HG02981 (cell line): Measurements from ENCODE around the gene DAO.
"Not testable (repeated sequence)": the region's sequence is repeated elsewhere in the genome, so short reads cannot be mapped to it uniquely, and the experiment has no call there.

Experiments
- ATAC-seq: cut with Tn5 transposase; IDR thresholded peaks from one replicate; pipeline ENCODE4 v1.9.1; 2021; ENCODE audit warnings: mild to moderate bottlenecking, moderate library complexity; ENCODE audit not compliant: unreplicated experiment

DAO gene

GRCh38 chr12:108879615-108880254 is at the start of gene DAO:
DAO (plus strand) TSS chr12:108880092; CDS start chr12:108885007, 4,915 bp downstream.
- no peak for ATAC-seq

GRCh38 chr12:108831309-108831991 is 48.4 kb upstream of the DAO start:
- peak; percentile 70 for ATAC-seq

DNA sequence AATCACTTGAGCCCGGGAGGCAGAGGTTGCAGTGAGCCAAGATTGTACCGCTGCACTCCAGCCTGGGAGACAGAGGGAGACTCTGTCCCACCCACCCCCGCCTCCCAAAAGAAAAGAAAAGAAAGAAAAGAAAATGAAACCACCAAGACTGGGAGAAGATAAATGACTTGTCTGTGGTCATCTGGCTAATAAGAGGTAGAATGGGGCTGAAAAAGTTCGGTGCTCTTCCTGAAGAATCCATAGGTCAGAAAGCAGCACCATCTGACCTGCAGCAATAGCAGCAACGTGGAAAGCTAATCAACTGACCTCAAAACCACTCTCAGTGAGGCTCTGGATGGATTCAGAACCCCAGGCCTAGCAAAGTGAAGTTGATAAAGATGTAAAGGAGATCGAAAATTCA is 47.7 kb upstream of the DAO start:
- no peak for ATAC-seq

GRCh38 chr12:108832730-108833354 is 47.0 kb upstream of the DAO start:
- no peak for ATAC-seq

- ATAC-seq: no peak
These were observed 46.5 kb upstream of the DAO start for GRCh38 chr12:108833355-108833733.

DNA sequence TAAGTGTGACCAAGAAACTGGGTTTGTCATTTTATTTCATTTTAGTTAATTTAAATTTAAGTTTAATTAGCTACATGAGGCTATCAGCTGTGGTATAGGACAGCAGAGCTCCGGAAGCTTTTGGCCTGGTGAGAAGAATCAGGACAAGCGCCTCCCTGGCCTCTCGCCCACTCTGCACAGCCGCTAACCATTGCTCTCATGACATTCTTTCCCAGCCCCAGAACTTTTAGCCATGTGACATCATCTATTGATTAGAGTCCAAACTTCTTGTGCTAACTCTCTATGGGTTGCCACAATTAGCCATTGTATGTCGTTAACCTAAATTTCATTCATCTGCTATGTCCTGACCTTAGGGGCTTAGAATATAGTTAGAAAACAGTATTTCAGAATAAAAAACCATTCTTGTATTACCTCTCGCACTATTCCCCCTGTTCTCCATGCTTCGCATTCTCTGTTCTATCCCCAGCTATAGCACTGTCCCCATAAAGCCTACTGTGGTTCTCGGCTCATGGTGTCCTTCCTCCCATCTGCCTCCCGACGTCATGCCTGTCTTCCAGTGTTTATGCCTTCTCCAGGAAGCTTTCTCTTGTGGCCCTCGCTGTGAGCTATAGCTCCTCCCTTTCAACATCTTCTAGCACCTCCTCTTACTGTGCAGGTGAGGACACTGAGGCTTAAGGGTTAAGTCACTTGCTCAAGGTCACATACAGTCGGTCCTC is 46.0 kb upstream of the DAO start:
- ATAC-seq: no peak

- no peak for ATAC-seq
These were observed 43.8 kb upstream of the DAO start for GRCh38 chr12:108835860-108836634.

GRCh38 chr12:108837239-108837638 is 42.7 kb upstream of the DAO start:
- no peak for ATAC-seq

DNA sequence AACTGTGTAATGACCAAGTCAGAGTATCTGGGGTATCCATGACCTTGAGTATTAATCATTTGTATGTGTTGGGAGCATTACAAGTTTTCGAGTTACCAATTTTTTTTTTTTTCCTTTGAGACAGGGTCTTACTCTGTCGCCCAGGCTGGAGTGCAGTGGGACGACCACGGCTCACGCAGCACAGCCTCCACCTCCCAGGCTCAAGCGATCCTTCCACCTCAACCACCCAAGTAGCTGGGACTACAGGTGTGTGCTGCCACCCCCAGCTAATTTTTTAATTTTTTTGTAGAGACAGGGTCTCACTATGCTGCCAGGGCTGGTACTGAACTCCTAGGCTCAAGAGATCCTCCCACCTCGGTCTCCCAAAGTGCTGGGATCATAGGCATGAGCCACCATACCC is 42.2 kb upstream of the DAO start:
- ATAC-seq: no peak

DNA sequence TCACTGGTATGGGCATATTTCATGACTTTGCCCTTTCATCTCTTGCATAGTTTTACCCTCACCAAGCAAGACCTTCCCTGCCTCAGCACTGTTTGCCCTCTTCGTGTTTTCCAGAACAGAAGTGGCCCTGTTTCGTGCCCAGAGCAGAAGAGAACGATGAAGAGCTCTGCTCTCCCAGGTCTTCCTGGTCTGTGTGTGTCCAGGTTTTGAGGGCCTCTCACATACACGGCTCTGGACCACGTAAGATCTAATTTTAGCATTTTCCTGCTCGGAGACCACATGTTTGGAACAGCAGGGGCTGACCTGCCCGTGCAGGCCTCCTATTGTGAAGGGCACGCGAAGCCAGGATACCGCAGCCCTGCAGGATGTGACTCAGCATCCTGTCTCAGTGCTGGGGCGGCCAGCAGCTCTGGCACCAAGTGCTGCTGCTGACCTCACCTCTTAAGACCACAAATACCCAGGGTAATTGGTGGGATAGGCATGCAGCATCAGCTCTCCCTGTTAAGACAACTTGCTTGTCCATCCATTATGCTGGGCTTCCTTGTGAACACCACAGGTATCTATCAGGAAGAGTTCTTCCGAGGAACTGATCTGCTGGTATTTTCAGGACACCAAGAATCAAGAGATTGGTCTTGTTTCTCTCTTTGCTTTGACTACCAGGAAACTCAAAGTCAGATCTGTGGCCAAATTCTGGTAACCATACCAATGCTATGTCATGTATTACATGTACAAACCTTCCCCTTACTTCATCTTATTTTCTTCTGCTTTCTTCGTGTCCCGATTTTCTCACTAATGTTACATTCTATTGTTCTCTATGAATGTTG is 41.5 kb upstream of the DAO start:
- peak; percentile 97 for ATAC-seq

DNA sequence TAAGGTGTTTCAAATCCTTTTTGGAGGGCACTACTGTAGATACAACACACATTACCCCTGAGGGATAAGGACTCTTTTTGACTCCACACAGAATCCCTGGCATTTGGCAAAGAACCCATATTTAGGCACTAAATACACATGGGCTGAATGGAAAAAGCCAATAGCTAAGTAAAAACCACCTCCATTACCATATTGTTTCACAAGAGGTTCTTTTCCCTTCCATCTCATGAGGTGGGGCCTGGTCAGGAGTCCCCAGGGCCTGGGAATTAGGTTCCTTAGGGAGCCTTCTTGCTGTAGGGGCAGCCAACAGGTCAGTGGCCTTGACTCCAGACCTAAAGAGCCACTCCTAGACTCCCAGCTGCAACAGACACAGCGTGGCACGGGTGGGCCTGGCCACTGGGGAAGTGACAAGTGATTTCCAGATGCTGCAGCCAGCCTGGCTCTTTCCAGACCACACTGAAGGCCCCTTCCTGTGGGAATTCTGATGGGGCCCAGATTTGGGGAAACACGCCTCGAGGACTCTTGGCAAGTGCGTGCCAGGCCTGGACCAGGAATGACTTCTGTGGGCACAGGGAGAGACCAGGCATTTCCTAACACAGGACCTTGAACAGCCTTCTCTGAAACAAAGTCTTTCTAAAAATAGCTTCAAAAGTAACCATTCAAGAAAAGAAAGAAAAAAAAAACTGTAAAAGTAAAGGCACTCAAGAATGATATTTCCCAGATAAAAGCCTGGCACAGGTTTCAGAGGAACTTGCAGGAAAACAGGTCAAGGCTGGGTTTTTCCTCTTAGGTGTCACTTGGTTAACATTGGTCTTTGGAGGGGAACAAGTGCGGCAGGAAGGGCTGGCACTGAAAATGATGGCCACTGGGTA is 40.6 kb upstream of the DAO start:
- no peak for ATAC-seq

DNA sequence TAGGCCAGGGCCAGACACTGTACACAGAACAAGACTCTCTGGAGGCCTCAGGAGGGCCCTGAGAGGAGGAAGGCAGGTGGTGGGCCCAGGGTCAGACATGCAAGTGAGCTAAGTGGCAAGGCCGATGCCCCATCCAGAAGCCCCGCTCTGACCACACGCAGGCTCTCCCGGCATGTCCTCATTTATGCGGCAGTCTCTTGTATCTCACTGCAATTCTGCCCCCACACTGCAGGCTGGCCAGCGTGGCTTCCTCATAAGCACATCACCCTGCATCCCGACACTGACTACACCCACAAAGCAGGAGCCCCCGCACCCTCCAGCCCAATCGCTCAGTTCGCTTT is 40.0 kb upstream of the DAO start:
- no peak for ATAC-seq

GRCh38 chr12:108840605-108841332 is 39.1 kb upstream of the DAO start:
- ATAC-seq: no peak

DNA sequence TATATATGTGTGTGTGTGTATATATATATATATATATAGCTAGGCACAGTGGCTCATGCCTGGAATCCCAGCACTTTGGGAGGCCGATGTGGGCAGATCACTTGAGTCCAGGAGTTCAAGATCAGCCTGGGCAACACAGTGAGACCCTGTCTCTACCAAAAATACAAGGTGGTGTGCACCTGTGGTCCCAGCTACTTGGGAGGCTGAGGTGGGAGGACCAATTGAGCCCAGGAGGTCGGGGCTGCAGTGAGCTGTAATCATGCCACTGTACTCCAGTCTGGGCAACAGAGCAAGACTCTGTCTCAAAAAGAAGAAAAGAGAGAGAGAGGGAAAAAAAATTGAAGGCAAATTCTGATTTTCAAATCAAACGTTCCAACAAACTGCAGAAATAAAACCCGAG is 38.1 kb upstream of the DAO start:
- ATAC-seq: not testable (repeated sequence)

- no peak for ATAC-seq
These were observed 37.5 kb upstream of the DAO start for GRCh38 chr12:108842361-108842760.

GRCh38 chr12:108843187-108843586 is 36.7 kb upstream of the DAO start:
- ATAC-seq: no peak

DNA sequence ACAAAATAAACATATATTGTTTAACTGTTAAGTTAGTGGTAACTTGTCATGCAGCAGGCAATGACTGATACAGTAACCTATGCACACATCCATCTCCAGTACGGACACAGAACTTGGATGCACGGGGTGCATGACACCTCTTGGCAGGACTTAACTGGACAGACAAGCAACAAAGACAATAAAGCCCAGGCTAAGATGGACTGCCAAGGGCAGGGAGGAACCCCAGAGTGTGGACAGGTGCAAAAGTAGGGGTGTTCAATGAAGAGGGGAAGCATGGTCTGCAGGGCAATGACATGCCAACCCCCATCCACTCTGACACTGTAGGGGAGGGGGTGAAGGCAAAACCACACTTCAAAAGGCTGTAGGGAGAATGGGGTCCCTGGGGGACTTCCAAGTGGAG is 34.2 kb upstream of the DAO start:
- no peak for ATAC-seq

DNA sequence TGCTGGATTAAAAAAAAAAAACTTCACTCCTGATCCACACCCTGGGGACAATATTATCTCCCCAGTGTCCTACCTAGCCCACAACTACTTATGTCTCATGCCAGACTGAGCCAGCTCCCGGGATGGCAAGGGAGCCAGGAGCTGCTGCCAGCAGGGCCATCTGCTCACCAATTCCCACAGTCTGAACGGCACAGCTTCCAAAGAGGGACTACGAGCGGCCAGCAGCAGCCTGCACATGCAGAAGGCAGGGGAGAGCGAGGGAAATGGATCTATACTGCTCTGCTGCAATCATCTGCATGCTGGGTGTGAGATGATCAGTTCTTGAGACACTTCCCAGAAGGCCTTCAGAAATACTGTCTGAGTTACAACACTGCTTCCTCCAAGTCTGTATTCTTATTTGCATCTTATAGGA is 33.6 kb upstream of the DAO start:
- no peak for ATAC-seq

GRCh38 chr12:108847705-108848104 is 32.2 kb upstream of the DAO start:
- ATAC-seq: no peak
